ENCODE results near the gene OAT. TPM values are rescaled to one million over a fixed set of nuclear protein-coding genes. Genes with fewer than 3 reads are reported as not detected.
"Not testable (repeated sequence)": the region's sequence is repeated elsewhere in the genome, so short reads cannot be mapped to it uniquely, and the experiment has no call there.

OAT gene
- total RNA-seq, 1 donor from 2014 or later = 56.7 TPM

DNA sequence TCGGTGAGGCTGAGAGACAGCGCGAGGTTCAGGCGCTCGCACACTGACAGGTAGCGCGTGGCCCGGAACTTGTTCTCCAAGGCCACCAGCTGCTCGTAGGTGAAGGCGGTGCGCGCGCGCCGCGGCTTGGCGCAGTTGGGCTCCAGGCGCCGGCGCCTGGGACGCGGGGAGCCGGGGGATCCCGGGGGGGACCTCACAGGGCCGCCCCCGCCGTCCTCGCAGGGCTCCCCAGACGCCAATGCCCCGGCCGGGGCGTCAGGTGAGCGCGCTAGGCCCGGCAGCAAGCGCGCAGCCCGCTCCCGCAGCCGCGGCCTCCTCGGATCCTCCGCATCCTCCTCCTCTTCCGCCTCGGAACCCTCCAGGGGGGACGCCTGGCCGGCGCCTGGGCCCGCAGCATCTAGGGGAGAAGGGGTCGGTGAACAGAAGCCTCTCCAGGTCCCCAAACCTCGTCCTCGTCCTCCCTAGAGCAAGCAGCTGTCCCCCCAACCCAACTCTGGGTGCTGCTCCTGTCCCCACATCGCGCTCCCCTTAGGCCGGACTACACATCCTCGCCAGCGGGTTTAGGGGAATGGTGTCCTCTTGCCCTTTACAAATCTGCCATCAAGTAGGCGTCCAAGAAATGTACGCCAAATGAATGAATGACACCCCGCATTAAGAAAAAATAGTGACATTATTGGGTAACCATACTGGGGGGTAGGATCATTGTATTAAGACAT is 29.2 kb upstream of the OAT start:
- peaks cover 2% of the 10 kb centered on the region for H3K9me3 Mint-ChIP-seq
- no peak overlapping the region for H3K9ac ChIP-seq
- H3F3A ChIP-seq (ENCODE audit: low read depth) = peaks cover 50% of the 10 kb centered on the region
- peaks cover 50% of the 10 kb centered on the region for H4K20me1 ChIP-seq (ENCODE audit: low read depth)
- DNase-seq (ENCODE audit: low spot score) = peak; percentile 62
- peaks cover 93% of the 10 kb centered on the region for H3K27me3 ChIP-seq
- H3K36me3 ChIP-seq = no peaks in the 10 kb centered on the region
- peaks cover 44% of the 10 kb centered on the region for H3K4me1 ChIP-seq
- H3K4me2 ChIP-seq = peak overlapping the region; percentile 89
- no peaks in the 10 kb centered on the region for H3K36me3 Mint-ChIP-seq
- peak overlapping the region; percentile 66 for H3K4me3 ChIP-seq
- no peaks in the 10 kb centered on the region for H3K79me2 ChIP-seq (ENCODE audit: low read depth)
- H3K27ac Mint-ChIP-seq = no peak overlapping the region
- peaks cover 28% of the 10 kb centered on the region for H3K4me1 Mint-ChIP-seq
- no peak overlapping the region for H3K27ac ChIP-seq
- no peaks in the 10 kb centered on the region for H3K9me3 ChIP-seq (ENCODE audit: low read depth)
- TF ChIP-seq EZH2 (IDR thresholded peaks at IDR 0.05) (peak; percentile 49), EZH2phosphoT487 (IDR thresholded peaks at IDR 0.05) (peak; percentile 41)
- TF ChIP-seq, protein P1, sequence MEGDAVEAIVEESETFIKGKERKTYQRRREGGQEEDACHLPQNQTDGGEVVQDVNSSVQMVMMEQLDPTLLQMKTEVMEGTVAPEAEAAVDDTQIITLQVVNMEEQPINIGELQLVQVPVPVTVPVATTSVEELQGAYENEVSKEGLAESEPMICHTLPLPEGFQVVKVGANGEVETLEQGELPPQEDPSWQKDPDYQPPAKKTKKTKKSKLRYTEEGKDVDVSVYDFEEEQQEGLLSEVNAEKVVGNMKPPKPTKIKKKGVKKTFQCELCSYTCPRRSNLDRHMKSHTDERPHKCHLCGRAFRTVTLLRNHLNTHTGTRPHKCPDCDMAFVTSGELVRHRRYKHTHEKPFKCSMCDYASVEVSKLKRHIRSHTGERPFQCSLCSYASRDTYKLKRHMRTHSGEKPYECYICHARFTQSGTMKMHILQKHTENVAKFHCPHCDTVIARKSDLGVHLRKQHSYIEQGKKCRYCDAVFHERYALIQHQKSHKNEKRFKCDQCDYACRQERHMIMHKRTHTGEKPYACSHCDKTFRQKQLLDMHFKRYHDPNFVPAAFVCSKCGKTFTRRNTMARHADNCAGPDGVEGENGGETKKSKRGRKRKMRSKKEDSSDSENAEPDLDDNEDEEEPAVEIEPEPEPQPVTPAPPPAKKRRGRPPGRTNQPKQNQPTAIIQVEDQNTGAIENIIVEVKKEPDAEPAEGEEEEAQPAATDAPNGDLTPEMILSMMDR (IDR thresholded peaks at IDR 0.05) = no peak
- peaks cover 74% of the 10 kb centered on the region for H3K27me3 Mint-ChIP-seq (ENCODE audit: insufficient read depth, low read depth)
- H2AFZ ChIP-seq (replicated peaks) = peak overlapping the region; percentile 80
- H3K4me3 Mint-ChIP-seq = peak overlapping the region; percentile 84

DNA sequence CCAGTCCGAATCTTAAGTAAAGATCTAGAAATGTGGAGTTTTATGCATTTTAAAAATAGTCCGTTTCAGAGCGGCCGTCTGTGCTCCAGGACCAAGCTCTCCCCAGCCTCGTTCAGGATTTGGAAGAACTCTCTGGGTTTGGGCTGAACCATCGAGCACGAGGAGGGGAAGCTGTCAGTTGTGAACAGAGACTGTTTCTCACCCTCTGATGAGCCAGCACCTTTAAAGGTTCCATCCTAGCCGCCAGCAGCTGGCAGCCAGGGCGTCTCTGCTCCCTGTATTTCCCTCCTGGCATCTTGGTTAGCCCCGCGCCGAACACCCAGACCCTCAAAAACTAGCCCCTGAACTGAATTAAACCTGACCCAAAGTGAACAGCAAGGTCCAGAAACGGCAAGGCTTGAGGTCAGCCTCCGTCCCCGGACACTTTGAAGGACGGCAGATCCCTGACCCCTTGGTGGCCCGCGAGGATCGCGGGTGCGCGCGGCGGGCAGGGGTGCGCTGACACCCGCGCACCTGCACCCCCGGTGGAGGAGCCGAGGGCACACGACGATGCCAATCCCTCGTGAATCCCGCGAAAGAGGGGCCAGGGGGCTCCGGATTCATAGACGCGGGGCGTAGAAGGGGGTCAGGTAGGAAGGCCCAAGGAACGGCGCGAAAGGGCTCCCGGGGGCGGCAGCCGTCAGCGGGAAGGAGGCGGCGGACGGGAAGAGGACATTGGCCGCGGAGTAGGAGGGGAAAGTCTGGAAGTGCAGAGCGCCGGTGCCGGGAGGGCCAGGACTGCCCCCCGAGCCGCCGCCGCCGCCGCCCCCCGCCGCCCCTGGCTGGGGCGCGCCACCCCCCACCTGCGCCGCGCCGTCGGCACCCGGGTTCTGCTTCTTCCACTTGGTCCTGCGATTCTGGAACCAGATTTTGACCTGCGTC is 28.4 kb upstream of the OAT start:
- H3K27me3 Mint-ChIP-seq (ENCODE audit: insufficient read depth, low read depth) = peaks cover 70% of the 10 kb centered on the region

DNA sequence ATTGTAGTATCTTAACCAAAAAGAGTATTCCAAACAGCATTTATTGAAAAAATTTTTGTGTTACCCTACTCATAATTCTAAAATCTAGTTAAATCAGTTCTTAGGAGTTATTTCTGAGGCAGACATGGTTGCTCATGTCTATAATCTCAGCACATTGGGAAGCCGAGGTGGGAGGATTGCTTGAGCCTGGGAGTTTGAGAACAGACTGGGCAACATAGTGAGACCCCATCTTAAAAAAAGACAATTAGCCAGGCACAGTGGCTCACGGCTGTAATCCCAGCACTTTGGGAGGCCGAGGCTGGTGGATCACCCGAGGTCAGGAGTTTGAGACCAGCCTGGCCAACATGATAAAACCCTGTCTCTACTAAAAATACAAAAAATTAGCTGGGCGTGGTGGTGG is 23.0 kb upstream of the OAT start:
- not testable (repeated sequence) for H3K9me3 ChIP-seq (ENCODE audit: low read depth); H3K27ac Mint-ChIP-seq; H3K4me3 Mint-ChIP-seq; H3F3A ChIP-seq (ENCODE audit: low read depth); H3K27ac ChIP-seq; H3K9ac ChIP-seq; H2AFZ ChIP-seq (replicated peaks); H3K4me2 ChIP-seq; H3K4me1 ChIP-seq; H3K4me1 Mint-ChIP-seq; H3K79me2 ChIP-seq (ENCODE audit: low read depth); H3K36me3 Mint-ChIP-seq; H3K9me3 Mint-ChIP-seq; DNase-seq (ENCODE audit: low spot score); H4K20me1 ChIP-seq (ENCODE audit: low read depth); H3K4me3 ChIP-seq; H3K36me3 ChIP-seq
- H3K27me3 Mint-ChIP-seq (ENCODE audit: insufficient read depth, low read depth) = peaks cover 26% of the 10 kb centered on the region
- peaks cover 31% of the 10 kb centered on the region for H3K27me3 ChIP-seq

More for the DNA sequence above, 28.4 kb upstream of the OAT start:
- no peak overlapping the region for H3K27ac Mint-ChIP-seq
- H3K4me1 Mint-ChIP-seq = peaks cover 28% of the 10 kb centered on the region
- TF ChIP-seq, protein P1 (IDR thresholded peaks at IDR 0.05) = no peak
- TF ChIP-seq EZH2 (IDR thresholded peaks at IDR 0.05) = peak; percentile 65
- TF ChIP-seq EZH2phosphoT487 (IDR thresholded peaks at IDR 0.05) = peak; percentile 80
- Histone ChIP-seq H3K36me3 (no peaks in the 10 kb centered on the region), H3K4me3 (peak overlapping the region; percentile 66), H3F3A (ENCODE audit: low read depth) (peaks cover 44% of the 10 kb centered on the region), H3K9ac (no peak overlapping the region), H3K4me2 (peak overlapping the region; percentile 89), H4K20me1 (ENCODE audit: low read depth) (peaks cover 47% of the 10 kb centered on the region), H3K4me1 (peaks cover 41% of the 10 kb centered on the region), H3K27me3 (peaks cover 85% of the 10 kb centered on the region), H3K9me3 (ENCODE audit: low read depth) (no peaks in the 10 kb centered on the region), H3K79me2 (ENCODE audit: low read depth) (no peaks in the 10 kb centered on the region), H3K27ac (no peak overlapping the region), H2AFZ (replicated peaks) (peak overlapping the region; percentile 80)
- no peaks in the 10 kb centered on the region for H3K36me3 Mint-ChIP-seq
- no peak for DNase-seq (ENCODE audit: low spot score)
- peaks cover 2% of the 10 kb centered on the region for H3K9me3 Mint-ChIP-seq
- H3K4me3 Mint-ChIP-seq = peak overlapping the region; percentile 78
